ENCODE data around the gene KCTD20.

DNA sequence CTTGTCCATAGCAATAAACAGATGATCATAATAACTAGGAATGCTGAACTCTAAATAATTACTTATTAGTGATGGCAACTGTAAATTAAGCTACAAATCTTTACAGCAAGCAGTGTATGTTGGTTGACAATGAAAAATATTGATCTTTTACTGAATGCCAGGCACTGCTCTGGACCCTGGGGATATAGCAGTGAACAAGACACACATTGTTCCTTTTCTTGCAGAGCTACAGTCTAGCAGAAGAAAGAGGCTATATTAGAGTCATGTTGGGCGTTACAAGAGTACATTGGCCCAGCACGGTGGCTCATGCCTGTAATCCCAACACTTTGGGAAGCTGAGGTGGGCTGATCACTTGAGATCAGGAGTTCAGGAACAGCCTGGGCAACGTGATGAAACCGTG is 11.6 kb upstream of the KCTD20 start:
- no peak for TF ChIP-seq POLR2A (IDR thresholded peaks at IDR 0.05; ENCODE audit: low read depth, low read length)
- no peak for TF ChIP-seq TAF1 (IDR thresholded peaks at IDR 0.05; ENCODE audit: low read depth, low read length)
- no peak for TF ChIP-seq POLR2AphosphoS5 (IDR thresholded peaks at IDR 0.05; ENCODE audit: low read depth, low read length)
